Measurements from ENCODE around the gene HOXD3.

- TF ChIP-seq CTCF (optimal IDR thresholded peaks at IDR 0.05 in 1 of 3, IDR thresholded peaks at IDR 0.05 in 1 of 3, conservative IDR thresholded peaks at IDR 0.05 in 1 of 3; ENCODE audit: extremely low read depth in 1 of 3, insufficient read depth in 2 of 3, low read length in 3 of 3) (no peak), EZH2 (IDR thresholded peaks at IDR 0.05; ENCODE audit: low read length) (no peak)
Measured at GRCh38 chr2:176178038-176178756, 21.1 kb downstream of the HOXD3 start.

Data from keratinocyte (primary cell).